Amygdala (tissue), 56 donors: ENCODE data around the gene FBXO48.
"Not testable (repeated sequence)": the region's sequence is repeated elsewhere in the genome, so short reads cannot be mapped to it uniquely, and the experiment has no call there.

Experiments
- DNase-seq, 56 donors: peaks; one replicate each; lab custom pipeline; 2025; lab: John Stamatoyannopoulos, UW

Gene FBXO48

GRCh38 chr2:68472796-68473414 lies 5.8 kb upstream of the FBXO48 start:
- no peak for DNase-seq

- DNase-seq: no peak
These were observed 4.3 kb upstream of the FBXO48 start for GRCh38 chr2:68471385-68471784.

GRCh38 chr2:68469935-68470334 lies 2.8 kb upstream of the FBXO48 start:
- DNase-seq: no peak

GRCh38 chr2:68468801-68469200 lies 1.7 kb upstream of the FBXO48 start:
- no peak for DNase-seq

- DNase-seq: peak in 2 of 56 donors; percentile 67 to 75
These were observed 367 bp downstream of the FBXO48 start for GRCh38 chr2:68466778-68467076.

- no peak for DNase-seq
These were observed 725 bp downstream of the FBXO48 start for GRCh38 chr2:68466361-68466777.

GRCh38 chr2:68465081-68465916 lies 1.8 kb downstream of the FBXO48 start:
- no peak for DNase-seq

GRCh38 chr2:68464651-68465050 lies 2.4 kb downstream of the FBXO48 start:
- no peak for DNase-seq

- peak in 1 of 56 donors; percentile 21 for DNase-seq
These were observed 3.7 kb downstream of the FBXO48 start for GRCh38 chr2:68463287-68463877.

GRCh38 chr2:68458981-68459380 lies 8.1 kb downstream of the FBXO48 start:
- no peak for DNase-seq

GRCh38 chr2:68456198-68456597 lies 10.9 kb downstream of the FBXO48 start:
- no peak for DNase-seq

GRCh38 chr2:68454719-68455118 lies 12.4 kb downstream of the FBXO48 start:
- no peak for DNase-seq

- DNase-seq: no peak
These were observed 13.2 kb downstream of the FBXO48 start for GRCh38 chr2:68453761-68454360.

- DNase-seq: no peak
These were observed 14.8 kb downstream of the FBXO48 start for GRCh38 chr2:68452158-68452900.

- no peak for DNase-seq
These were observed 18.1 kb downstream of the FBXO48 start for GRCh38 chr2:68448671-68449653.

- no peak for DNase-seq
These were observed 20.0 kb downstream of the FBXO48 start for GRCh38 chr2:68447118-68447517.

GRCh38 chr2:68446425-68446824 lies 20.7 kb downstream of the FBXO48 start:
- DNase-seq: not testable (repeated sequence)

GRCh38 chr2:68441994-68442322 lies 25.1 kb downstream of the FBXO48 start:
- DNase-seq: no peak

- DNase-seq: peak in 52 of 56 donors; percentile 13 to 85 (median 58)
These were observed 25.7 kb downstream of the FBXO48 start for GRCh38 chr2:68441179-68441993.
